CD14-positive monocyte (primary cell): ENCODE data around the gene AP3B2. TPM values are rescaled to one million over a fixed set of nuclear protein-coding genes. Genes with fewer than 3 reads are reported as not detected.

Experiments
- DNase-seq, 3 donors: peaks; one replicate each; pipeline ENCODE4 v3.0.0-alpha.2; 2011 to 2022
- H2AFZ ChIP-seq: 2 replicates; pipeline ENCODE4 v1.6.0; 2012; ENCODE audit warnings: mild to moderate bottlenecking, low read depth, low read length, inconsistent platforms; ENCODE audit not compliant: insufficient read depth, poor library complexity, severe bottlenecking
- H3K27ac ChIP-seq, 2 donors: 1 replicate in 1 of 2; 2 replicates in 1 of 2; pipeline ENCODE4 v1.5.1; 2012 to 2013; ENCODE audit warnings: low read length in 2 of 2, control low read depth in 1 of 2, inconsistent platforms in 1 of 2, low read depth in 1 of 2, mild to moderate bottlenecking in 1 of 2
- H3K27me3 ChIP-seq, 2 donors: one replicate each; pipeline versions ENCODE4 v1.6.0 to v1.6.1; 2011 to 2013; ENCODE audit warnings: low read length in 2 of 2; ENCODE audit not compliant: control insufficient read depth in 2 of 2, insufficient read depth in 2 of 2
- H3K36me3 ChIP-seq, 2 donors: replicated peaks in 1 of 2; 1 replicate in 1 of 2; 2 replicates in 1 of 2; pipeline versions ENCODE4 v1.5.1 to v1.6.1; 2012 to 2013; ENCODE audit warnings: low read length in 2 of 2, control low read depth in 1 of 2, inconsistent platforms in 1 of 2, mild to moderate bottlenecking in 1 of 2; ENCODE audit not compliant: insufficient read depth in 2 of 2, control insufficient read depth in 1 of 2
- H3K4me1 ChIP-seq, 2 donors: 1 replicate in 1 of 2; 2 replicates in 1 of 2; pipeline versions ENCODE4 v1.5.1 to v1.6.1; 2012 to 2013; ENCODE audit warnings: low read length in 2 of 2, control low read depth in 1 of 2, inconsistent platforms in 1 of 2, mild to moderate bottlenecking in 1 of 2, moderate library complexity in 1 of 2; ENCODE audit not compliant: insufficient read depth in 2 of 2, control insufficient read depth in 1 of 2
- H3K4me2 ChIP-seq: replicated peaks from 2 replicates; pipeline ENCODE3; 2012; ENCODE audit warnings: low read length, moderate library complexity, mild to moderate bottlenecking; ENCODE audit not compliant: poor library complexity, severe bottlenecking; ENCODE audit errors: extremely low read depth
- H3K4me3 ChIP-seq, 3 experiments: fragments of 200-600 bp in 1 of 3; sonication (generic) in 1 of 3; replicated peaks in 1 of 3; 1 replicate in 2 of 3; 2 replicates in 1 of 3; pipeline ENCODE4 v1.5.1; 2011 to 2013; ENCODE audit warnings: low read length in 3 of 3, mild to moderate bottlenecking in 3 of 3, control low read depth in 2 of 3, low read depth in 2 of 3, inconsistent platforms in 1 of 3, moderate library complexity in 1 of 3
- H3K79me2 ChIP-seq: 2 replicates; pipeline ENCODE4 v1.6.0; 2012; ENCODE audit warnings: mild to moderate bottlenecking, control low read depth, inconsistent platforms, low read length, moderate library complexity; ENCODE audit not compliant: insufficient read depth
- H3K9ac ChIP-seq: 2 replicates; pipeline ENCODE4 v1.6.0; 2017; ENCODE audit warnings: low read length, mild to moderate bottlenecking; ENCODE audit not compliant: insufficient read depth, poor library complexity, severe bottlenecking
- H3K9me3 ChIP-seq, 2 donors: replicated peaks in 1 of 2; 1 replicate in 1 of 2; 2 replicates in 1 of 2; pipeline versions ENCODE4 v1.5.1 to v1.6.1; 2012 to 2013; ENCODE audit warnings: low read length in 2 of 2, control low read depth in 1 of 2; ENCODE audit not compliant: control insufficient read depth in 1 of 2, insufficient read depth in 1 of 2
- H4K20me1 ChIP-seq: 2 replicates; pipeline ENCODE4 v1.6.0; 2012; ENCODE audit warnings: mild to moderate bottlenecking, low read length, control low read depth, moderate library complexity; ENCODE audit not compliant: insufficient read depth
- H3K27ac Mint-ChIP-seq, 7 donors: one replicate each; pipeline ENCODE4 v1.8.0; 2020; ENCODE audit warnings: mild to moderate bottlenecking in 7 of 7, mixed read lengths in 7 of 7, moderate library complexity in 6 of 7, inconsistent platforms in 2 of 7
- H3K27me3 Mint-ChIP-seq, 3 donors: one replicate each; pipeline ENCODE4 v1.8.0; 2021 to 2022; ENCODE audit warnings: low read depth in 3 of 3, mild to moderate bottlenecking in 3 of 3, mixed read lengths in 3 of 3, moderate library complexity in 3 of 3, inconsistent platforms in 1 of 3
- H3K36me3 Mint-ChIP-seq, 2 donors: one replicate each; pipeline ENCODE4 v1.8.0; 2020; ENCODE audit warnings: mixed read lengths in 2 of 2, inconsistent platforms in 1 of 2, mild to moderate bottlenecking in 1 of 2
- H3K4me1 Mint-ChIP-seq: one replicate; pipeline ENCODE4 v1.8.0; 2020; ENCODE audit warnings: mild to moderate bottlenecking, mixed read lengths
- H3K4me3 Mint-ChIP-seq, 2 donors: one replicate each; pipeline ENCODE4 v1.8.0; 2020; ENCODE audit warnings: mild to moderate bottlenecking in 2 of 2, mixed read lengths in 2 of 2, moderate library complexity in 1 of 2
- H3K9me3 Mint-ChIP-seq, 7 donors: one replicate each; pipeline ENCODE4 v1.8.0; 2020 to 2022; ENCODE audit warnings: mixed read lengths in 7 of 7, mild to moderate bottlenecking in 6 of 7, moderate library complexity in 6 of 7, inconsistent platforms in 2 of 7
- CTCF ChIP-seq: fragments of 200-600 bp; IDR thresholded peaks from one replicate; pipeline ENCODE4 v1.8.0; 2022; ENCODE audit warnings: antibody characterized with exemption, mild to moderate bottlenecking
- WGBS: methylation state at CpG from one replicate; pipeline ENCODE4 v1.1.5; 2013; ENCODE audit warnings: missing lambda C conversion rate; ENCODE audit not compliant: insufficient coverage; 5-methylcytosine and 5-hydroxymethylcytosine counted together
- intact Hi-C, 2 donors: fragments of 100-400 bp; cut with micrococcal nuclease; formaldehyde crosslinking; loops; one replicate each; pipeline versions ENCODE4 v1.15.0 to v1.15.1; 2023
- polyA plus RNA-seq, 3 donors: library from polyadenylated mRNA; depleted of rRNA in 1 of 3; unstranded in 2 of 3; stranded (reverse) in 1 of 3; fragments of 300-500 nt in 2 of 3; fragments of >200 nt in 1 of 3; fragmentation: Illumina TruSeq in 2 of 3; gene quantifications; 1 replicate in 2 of 3; 2 replicates in 1 of 3; pipeline ENCODE4 v1.2.3, GENCODE V29; 2012 to 2021

The AP3B2 gene
- polyA plus RNA-seq, 3 donors, result 0.85 to 0.95 TPM; not detected in 1

GRCh38 chr15:82742134-82742533 lies 32.5 kb upstream of the AP3B2 start:
- Histone ChIP-seq H4K20me1 (no peaks in the 10 kb centered on the region), H3K4me2 (no peak overlapping the region), H2AFZ (no peak overlapping the region), H3K36me3 (no peaks in the 10 kb centered on the region), H3K4me1 (no peaks in the 10 kb centered on the region), H3K27ac (no peak overlapping the region), H3K9me3 (no peaks in the 10 kb centered on the region), H3K27me3 (no peaks in the 10 kb centered on the region), H3K9ac (no peak overlapping the region), H3K4me3 (no peak overlapping the region), H3K79me2 (no peaks in the 10 kb centered on the region)
- Mint-ChIP-seq H3K36me3 (peaks cover 1 to 8% of the 10 kb centered on the region in 2 donors), H3K4me1 (no peaks in the 10 kb centered on the region), H3K4me3 (no peak overlapping the region), H3K9me3 (no peaks in the 10 kb centered on the region), H3K27me3 (peaks cover 0 to 2% (median 1%) of the 10 kb centered on the region in 3 donors), H3K27ac (no peak overlapping the region)
- no CpG with 5 or more reads among the region's 3 CpGs for WGBS
- DNase-seq, result no peak
- intact Hi-C loops, result no loop called here
- TF ChIP-seq CTCF, result no peak

DNA sequence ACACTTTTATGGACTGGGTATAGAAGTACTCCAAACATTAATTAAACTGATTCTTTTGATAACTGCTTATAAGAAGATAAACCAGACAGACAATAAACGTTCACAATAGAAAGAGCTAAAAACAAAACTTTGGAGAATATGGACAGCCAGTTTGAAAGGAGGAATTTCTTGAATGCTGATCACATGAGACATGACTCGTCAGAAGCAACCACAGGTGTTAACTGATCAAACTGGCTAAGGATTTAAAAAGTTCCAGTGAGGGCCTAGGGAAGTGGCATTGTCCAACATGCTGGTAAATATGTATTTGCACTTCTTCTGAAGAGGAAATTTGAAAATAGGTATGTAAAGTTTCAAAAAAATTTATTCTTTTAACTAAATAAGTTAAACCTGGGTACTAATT lies 29.4 kb upstream of the AP3B2 start:
- Histone ChIP-seq H3K36me3 (no peaks in the 10 kb centered on the region), H3K27ac (no peak overlapping the region), H3K79me2 (no peaks in the 10 kb centered on the region), H3K9me3 (no peaks in the 10 kb centered on the region), H3K4me3 (no peak overlapping the region), H3K9ac (no peak overlapping the region), H3K4me1 (no peaks in the 10 kb centered on the region), H2AFZ (no peak overlapping the region), H3K27me3 (no peaks in the 10 kb centered on the region), H3K4me2 (no peak overlapping the region), H4K20me1 (no peaks in the 10 kb centered on the region)
- H3K4me1 Mint-ChIP-seq, result no peaks in the 10 kb centered on the region
- peaks cover 4 to 11% of the 10 kb centered on the region in 2 donors for H3K36me3 Mint-ChIP-seq
- H3K27ac Mint-ChIP-seq, result no peak overlapping the region
- DNase-seq, result no peak
- no peaks in the 10 kb centered on the region for H3K9me3 Mint-ChIP-seq
- H3K4me3 Mint-ChIP-seq, result no peak overlapping the region
- 17% methylated on average over 1 of the region's 2 CpGs for WGBS
- no peak for TF ChIP-seq CTCF
- intact Hi-C loops, result no loop called here
- peaks cover 0 to 2% (median 0%) of the 10 kb centered on the region in 3 donors for H3K27me3 Mint-ChIP-seq
